ENCODE results near the gene HMCN1. TPM values are rescaled to one million over a fixed set of nuclear protein-coding genes. Genes with fewer than 3 reads are reported as not detected.
A peak's percentile ranks its signal among the peaks of the same experiment; 100 is the strongest.

HMCN1 gene
- total RNA-seq, 6 donors from 2014 or later = 15.7 to 43.3 (median 27.2) TPM

DNA sequence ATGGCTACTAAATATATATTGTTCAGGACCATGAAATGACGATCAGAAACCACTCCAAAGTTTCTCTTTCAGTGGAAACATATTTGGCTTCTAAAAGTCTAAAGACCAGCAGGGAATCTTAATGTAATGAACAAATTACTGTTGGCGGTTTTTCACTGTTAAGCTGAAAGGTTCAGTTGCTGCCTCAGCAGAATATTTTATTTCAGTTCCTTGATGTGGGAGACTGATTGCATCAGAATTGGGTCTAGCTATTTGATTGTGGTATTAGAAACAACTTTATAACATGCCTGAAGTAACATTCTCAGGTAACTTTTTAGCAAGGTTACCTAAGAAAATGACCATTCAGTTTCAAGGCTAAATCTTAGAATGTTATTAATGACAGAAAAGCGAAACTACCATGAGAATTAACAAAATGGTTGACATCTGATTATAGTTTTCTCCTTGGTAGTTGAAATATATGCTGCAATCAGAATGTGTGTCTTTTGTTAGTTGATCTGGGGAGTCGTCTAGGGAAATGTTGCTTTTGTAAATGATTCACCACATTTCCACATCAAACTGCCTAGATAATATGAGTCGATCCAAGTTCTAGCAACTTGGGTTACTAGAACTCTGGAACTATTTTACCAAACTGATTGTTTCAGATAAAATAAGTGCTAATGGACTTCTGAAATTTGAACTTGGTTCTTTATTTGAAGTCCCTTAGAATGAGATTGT, 200.4 kb downstream of the HMCN1 start:
- H3K4me1 ChIP-seq = peaks cover 0 to 6% (median 0%) of the 10 kb centered on the region in 4 donors
- H3K4me3 ChIP-seq = no peak overlapping the region
- H3K36me3 ChIP-seq = no peaks in the 10 kb centered on the region
- 76 to 78% methylated on average over 5 of the region's 5 CpGs for WGBS, 2 donors
- no peak for DNase-seq
- no peak for TF ChIP-seq EP300 (IDR thresholded peaks at IDR 0.05)
- TF ChIP-seq POLR2AphosphoS5 (IDR thresholded peaks at IDR 0.05) = no peak
- TF ChIP-seq, protein P1, sequence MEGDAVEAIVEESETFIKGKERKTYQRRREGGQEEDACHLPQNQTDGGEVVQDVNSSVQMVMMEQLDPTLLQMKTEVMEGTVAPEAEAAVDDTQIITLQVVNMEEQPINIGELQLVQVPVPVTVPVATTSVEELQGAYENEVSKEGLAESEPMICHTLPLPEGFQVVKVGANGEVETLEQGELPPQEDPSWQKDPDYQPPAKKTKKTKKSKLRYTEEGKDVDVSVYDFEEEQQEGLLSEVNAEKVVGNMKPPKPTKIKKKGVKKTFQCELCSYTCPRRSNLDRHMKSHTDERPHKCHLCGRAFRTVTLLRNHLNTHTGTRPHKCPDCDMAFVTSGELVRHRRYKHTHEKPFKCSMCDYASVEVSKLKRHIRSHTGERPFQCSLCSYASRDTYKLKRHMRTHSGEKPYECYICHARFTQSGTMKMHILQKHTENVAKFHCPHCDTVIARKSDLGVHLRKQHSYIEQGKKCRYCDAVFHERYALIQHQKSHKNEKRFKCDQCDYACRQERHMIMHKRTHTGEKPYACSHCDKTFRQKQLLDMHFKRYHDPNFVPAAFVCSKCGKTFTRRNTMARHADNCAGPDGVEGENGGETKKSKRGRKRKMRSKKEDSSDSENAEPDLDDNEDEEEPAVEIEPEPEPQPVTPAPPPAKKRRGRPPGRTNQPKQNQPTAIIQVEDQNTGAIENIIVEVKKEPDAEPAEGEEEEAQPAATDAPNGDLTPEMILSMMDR (IDR thresholded peaks at IDR 0.05) = no peak
- TF ChIP-seq POLR2A (IDR thresholded peaks at IDR 0.05) = no peak
- peak in 1 of 2 donors; percentile 36 for ATAC-seq (ENCODE audit: low FRiP score in 2 of 2)
- H3K9me3 ChIP-seq = no peaks in the 10 kb centered on the region
- no peaks in the 10 kb centered on the region for H3K27me3 ChIP-seq
- peak overlapping the region in 1 of 4 donors; percentile 0 for H3K27ac ChIP-seq

DNA sequence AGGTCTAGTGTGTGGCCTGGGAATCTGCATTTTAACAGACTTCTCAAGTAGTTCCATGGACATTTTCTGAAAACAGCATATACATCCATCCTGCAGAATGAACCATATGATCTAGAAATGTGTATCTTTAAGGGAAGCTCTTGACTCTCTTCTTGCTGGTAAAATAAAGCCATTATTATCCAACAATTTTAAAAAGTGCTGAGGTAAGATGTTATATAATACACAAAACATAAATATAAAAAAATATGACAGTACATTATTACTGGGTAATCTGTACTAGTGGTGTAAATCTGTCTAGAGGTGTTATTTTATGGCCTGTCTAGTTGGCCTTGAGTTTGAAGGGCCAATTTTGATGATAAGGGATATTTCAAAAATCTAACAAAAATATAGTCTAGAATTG, 201.2 kb downstream of the HMCN1 start:
- DNase-seq (no peak), ATAC-seq (ENCODE audit: low FRiP score in 2 of 2) (no peak)
- TF ChIP-seq POLR2A (IDR thresholded peaks at IDR 0.05) = no peak
- TF ChIP-seq, protein P1 (IDR thresholded peaks at IDR 0.05) = no peak
- no peak for TF ChIP-seq EP300 (IDR thresholded peaks at IDR 0.05)
- TF ChIP-seq POLR2AphosphoS5 (IDR thresholded peaks at IDR 0.05) = no peak
- peaks cover 0 to 6% (median 0%) of the 10 kb centered on the region in 4 donors for H3K4me1 ChIP-seq
- H3K27me3 ChIP-seq = no peaks in the 10 kb centered on the region
- no peaks in the 10 kb centered on the region for H3K9me3 ChIP-seq
- H3K36me3 ChIP-seq = no peaks in the 10 kb centered on the region
- H3K27ac ChIP-seq = no peak overlapping the region
- H3K4me3 ChIP-seq = no peak overlapping the region

DNA sequence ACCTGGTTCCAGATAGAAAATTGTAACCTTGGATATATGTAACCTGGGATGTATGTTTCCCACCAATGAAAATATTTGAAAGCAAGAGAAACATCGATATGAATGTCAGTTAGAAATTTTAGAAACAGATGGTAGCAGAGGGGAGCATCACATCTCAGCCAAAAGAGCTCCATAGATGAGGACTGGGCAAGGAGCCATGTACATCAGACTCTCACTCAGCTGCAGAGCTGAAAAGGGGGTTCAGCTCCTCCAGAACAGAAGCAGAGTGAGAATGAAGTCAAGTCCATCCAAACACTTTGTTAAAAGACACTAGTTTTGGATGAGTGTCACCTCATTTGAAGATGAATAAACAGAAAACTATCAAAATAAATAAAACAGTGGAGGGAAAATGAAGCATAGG, 202.4 kb downstream of the HMCN1 start:
- Histone ChIP-seq H3K27ac (peak overlapping the region in 1 of 4 donors; percentile 10), H3K4me1 (no peaks in the 10 kb centered on the region), H3K4me3 (no peak overlapping the region), H3K36me3 (no peaks in the 10 kb centered on the region), H3K9me3 (no peaks in the 10 kb centered on the region), H3K27me3 (no peaks in the 10 kb centered on the region)
- WGBS, 2 donors = 62 to 81% methylated on average over 1 of the region's 1 CpG
- TF ChIP-seq EP300 (IDR thresholded peaks at IDR 0.05) = no peak
- no peak for TF ChIP-seq POLR2AphosphoS5 (IDR thresholded peaks at IDR 0.05)
- TF ChIP-seq, protein P1 (IDR thresholded peaks at IDR 0.05) = no peak
- no peak for TF ChIP-seq POLR2A (IDR thresholded peaks at IDR 0.05)
- ATAC-seq (ENCODE audit: low FRiP score in 2 of 2) = no peak
- no peak for DNase-seq

DNA sequence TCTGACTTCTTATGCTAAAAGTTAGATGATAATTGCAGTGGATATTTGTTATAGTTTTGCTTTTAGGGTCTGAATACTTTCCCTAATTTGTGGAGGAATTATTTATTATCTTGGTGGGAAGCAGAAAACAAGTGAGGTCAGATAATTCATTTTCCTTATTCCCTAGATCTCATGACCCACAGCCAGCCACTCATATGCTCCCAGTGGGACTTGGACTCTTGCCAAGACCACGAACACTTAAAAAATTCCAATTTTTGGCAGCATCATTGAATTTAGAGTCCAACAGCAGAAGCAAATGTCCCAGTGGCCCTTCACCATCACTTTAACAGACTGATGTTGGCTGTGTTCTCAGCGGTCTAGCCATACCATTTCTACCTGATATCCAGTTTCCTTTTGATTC, 204.2 kb downstream of the HMCN1 start:
- H3K27me3 ChIP-seq = no peaks in the 10 kb centered on the region
- no peaks in the 10 kb centered on the region for H3K9me3 ChIP-seq
- H3K36me3 ChIP-seq = no peaks in the 10 kb centered on the region
- no peak overlapping the region for H3K4me3 ChIP-seq
- no peak for ATAC-seq (ENCODE audit: low FRiP score in 2 of 2)
- H3K27ac ChIP-seq = no peak overlapping the region
- no peak for TF ChIP-seq EP300 (IDR thresholded peaks at IDR 0.05)
- TF ChIP-seq POLR2A (IDR thresholded peaks at IDR 0.05) = no peak
- TF ChIP-seq POLR2AphosphoS5 (IDR thresholded peaks at IDR 0.05) = no peak
- TF ChIP-seq, protein P1 (IDR thresholded peaks at IDR 0.05) = no peak
- DNase-seq = no peak
- H3K4me1 ChIP-seq = no peaks in the 10 kb centered on the region
- 56 to 66% methylated on average over 2 of the region's 2 CpGs for WGBS, 2 donors

DNA sequence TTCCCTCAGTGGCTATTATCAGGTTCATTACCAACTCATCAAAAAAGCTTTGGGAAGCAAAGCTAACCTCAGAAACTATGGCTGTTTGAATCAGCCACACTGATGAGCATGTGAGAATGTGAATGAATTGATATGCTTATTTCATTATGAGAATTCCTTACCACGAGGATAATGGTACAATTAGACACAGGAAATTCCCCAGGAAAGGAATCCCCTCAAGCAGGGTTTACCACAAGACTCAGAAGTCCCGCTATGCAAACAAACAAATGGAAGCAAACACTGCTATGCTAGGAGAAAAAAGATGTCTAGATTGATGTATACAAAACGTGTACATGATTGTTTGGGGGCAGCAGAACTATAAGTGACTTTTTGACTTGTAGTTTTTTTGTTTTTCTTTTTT, 205.0 kb downstream of the HMCN1 start:
- no peak for TF ChIP-seq POLR2AphosphoS5 (IDR thresholded peaks at IDR 0.05)
- TF ChIP-seq, protein P1 (IDR thresholded peaks at IDR 0.05) = no peak
- no peak for TF ChIP-seq POLR2A (IDR thresholded peaks at IDR 0.05)
- TF ChIP-seq EP300 (IDR thresholded peaks at IDR 0.05) = no peak
- Histone ChIP-seq H3K27ac (no peak overlapping the region), H3K27me3 (no peaks in the 10 kb centered on the region), H3K36me3 (no peaks in the 10 kb centered on the region), H3K4me3 (no peak overlapping the region), H3K4me1 (no peaks in the 10 kb centered on the region), H3K9me3 (no peaks in the 10 kb centered on the region)
- DNase-seq (no peak), ATAC-seq (ENCODE audit: low FRiP score in 2 of 2) (no peak)
- WGBS, 2 donors = 48% methylated on average over 3 of the region's 3 CpGs

Measured in upper lobe of left lung (tissue), 6 donors.